ENCODE measurements around the gene GABRB1.

Gene GABRB1

GRCh38 chr4:47068986-47069385 lies 37.6 kb downstream of the GABRB1 start:
- Histone ChIP-seq H3K27me3 (replicated peaks; ENCODE audit: control insufficient read depth, insufficient read depth, low read length, poor library complexity, severe bottlenecking) (no peaks in the 10 kb centered on the region), H3K4me1 (ENCODE audit: control insufficient read depth, insufficient read depth, low read length, poor library complexity, severe bottlenecking) (no peaks in the 10 kb centered on the region), H3K36me3 (ENCODE audit: control insufficient read depth, insufficient read depth, low read length) (no peaks in the 10 kb centered on the region), H3K4me3 (ENCODE audit: insufficient read depth, low read depth, low read length, poor library complexity, severe bottlenecking) (no peak overlapping the region), H3K9me3 (ENCODE audit: control insufficient read depth, low read length) (no peaks in the 10 kb centered on the region), H3K27ac (ENCODE audit: insufficient read depth, low read length, poor library complexity, severe bottlenecking) (no peak overlapping the region)
- no peak for DNase-seq

DNA sequence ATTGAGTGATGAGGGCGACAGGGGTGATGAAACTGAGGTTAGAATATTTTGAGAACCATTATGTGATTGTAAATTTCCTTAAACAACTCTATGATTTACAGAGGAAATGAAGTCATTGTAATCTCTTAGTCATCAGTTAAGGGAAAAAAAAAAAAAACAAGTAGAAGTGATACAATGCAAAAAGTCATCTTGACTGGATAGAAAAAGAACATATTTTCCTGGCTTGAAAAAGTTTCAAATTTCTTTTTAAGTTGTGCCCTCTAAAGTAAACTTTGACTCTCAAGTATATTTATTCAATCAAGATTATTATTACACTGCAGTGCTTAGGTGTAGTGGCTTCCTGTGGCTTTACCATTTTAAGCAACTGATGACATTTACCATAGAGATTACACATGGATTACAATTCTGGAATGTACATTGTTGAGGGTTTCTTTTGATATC lies 40.6 kb downstream of the GABRB1 start:
- H3K27me3 ChIP-seq (replicated peaks; ENCODE audit: control insufficient read depth, insufficient read depth, low read length, poor library complexity, severe bottlenecking): no peaks in the 10 kb centered on the region
- no peak overlapping the region for H3K27ac ChIP-seq (ENCODE audit: insufficient read depth, low read length, poor library complexity, severe bottlenecking)
- no peak for DNase-seq

GRCh38 chr4:47073647-47074046 lies 42.3 kb downstream of the GABRB1 start:
- Histone ChIP-seq H3K4me1 (ENCODE audit: control insufficient read depth, insufficient read depth, low read length, poor library complexity, severe bottlenecking) (no peaks in the 10 kb centered on the region), H3K36me3 (ENCODE audit: control insufficient read depth, insufficient read depth, low read length) (no peaks in the 10 kb centered on the region)

More for the DNA sequence above, 40.6 kb downstream of the GABRB1 start:
- Histone ChIP-seq H3K36me3 (ENCODE audit: control insufficient read depth, insufficient read depth, low read length) (no peaks in the 10 kb centered on the region), H3K4me1 (ENCODE audit: control insufficient read depth, insufficient read depth, low read length, poor library complexity, severe bottlenecking) (no peaks in the 10 kb centered on the region), H3K9me3 (ENCODE audit: control insufficient read depth, low read length) (no peaks in the 10 kb centered on the region), H3K4me3 (ENCODE audit: insufficient read depth, low read depth, low read length, poor library complexity, severe bottlenecking) (no peak overlapping the region)

GRCh38 chr4:47074816-47075215 lies 43.4 kb downstream of the GABRB1 start:
- Histone ChIP-seq H3K27me3 (replicated peaks; ENCODE audit: control insufficient read depth, insufficient read depth, low read length, poor library complexity, severe bottlenecking) (no peaks in the 10 kb centered on the region), H3K9me3 (ENCODE audit: control insufficient read depth, low read length) (no peaks in the 10 kb centered on the region), H3K4me1 (ENCODE audit: control insufficient read depth, insufficient read depth, low read length, poor library complexity, severe bottlenecking) (no peaks in the 10 kb centered on the region), H3K4me3 (ENCODE audit: insufficient read depth, low read depth, low read length, poor library complexity, severe bottlenecking) (no peak overlapping the region), H3K36me3 (ENCODE audit: control insufficient read depth, insufficient read depth, low read length) (no peaks in the 10 kb centered on the region), H3K27ac (ENCODE audit: insufficient read depth, low read length, poor library complexity, severe bottlenecking) (no peak overlapping the region)
- no peak for DNase-seq

More at GRCh38 chr4:47073647-47074046, 42.3 kb downstream of the GABRB1 start:
- DNase-seq: no peak
- Histone ChIP-seq H3K9me3 (ENCODE audit: control insufficient read depth, low read length) (no peaks in the 10 kb centered on the region), H3K27ac (ENCODE audit: insufficient read depth, low read length, poor library complexity, severe bottlenecking) (no peak overlapping the region), H3K4me3 (ENCODE audit: insufficient read depth, low read depth, low read length, poor library complexity, severe bottlenecking) (no peak overlapping the region), H3K27me3 (replicated peaks; ENCODE audit: control insufficient read depth, insufficient read depth, low read length, poor library complexity, severe bottlenecking) (no peaks in the 10 kb centered on the region)

- Histone ChIP-seq H3K4me3 (ENCODE audit: insufficient read depth, low read depth, low read length, poor library complexity, severe bottlenecking) (no peak overlapping the region), H3K36me3 (ENCODE audit: control insufficient read depth, insufficient read depth, low read length) (no peaks in the 10 kb centered on the region), H3K4me1 (ENCODE audit: control insufficient read depth, insufficient read depth, low read length, poor library complexity, severe bottlenecking) (no peaks in the 10 kb centered on the region), H3K27me3 (replicated peaks; ENCODE audit: control insufficient read depth, insufficient read depth, low read length, poor library complexity, severe bottlenecking) (no peaks in the 10 kb centered on the region), H3K9me3 (ENCODE audit: control insufficient read depth, low read length) (no peaks in the 10 kb centered on the region), H3K27ac (ENCODE audit: insufficient read depth, low read length, poor library complexity, severe bottlenecking) (no peak overlapping the region)
- no peak for DNase-seq
Observed at GRCh38 chr4:47075262-47075661, 43.9 kb downstream of the GABRB1 start.

DNA sequence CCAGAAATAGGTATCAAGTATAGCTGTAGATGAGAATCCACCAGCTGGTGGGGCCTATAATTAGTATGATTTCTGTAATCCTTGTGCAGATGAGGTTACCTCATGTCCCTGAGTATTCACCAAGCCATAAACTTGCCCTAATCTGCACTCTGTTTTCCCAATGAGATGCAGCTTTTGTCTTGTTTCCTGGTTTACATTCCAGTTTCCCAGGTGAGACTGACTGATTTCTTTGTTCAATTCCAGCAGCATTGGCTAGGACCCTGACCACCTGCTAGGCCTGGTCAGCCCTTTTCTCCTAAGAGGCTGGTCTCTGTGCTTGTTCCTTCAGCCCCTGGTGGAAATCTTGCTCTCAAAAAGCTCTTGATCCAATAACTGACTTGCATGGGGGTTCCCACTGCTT lies 44.6 kb downstream of the GABRB1 start:
- Histone ChIP-seq H3K36me3 (ENCODE audit: control insufficient read depth, insufficient read depth, low read length) (no peaks in the 10 kb centered on the region), H3K27ac (ENCODE audit: insufficient read depth, low read length, poor library complexity, severe bottlenecking) (no peak overlapping the region), H3K4me3 (ENCODE audit: insufficient read depth, low read depth, low read length, poor library complexity, severe bottlenecking) (no peak overlapping the region), H3K9me3 (ENCODE audit: control insufficient read depth, low read length) (no peaks in the 10 kb centered on the region), H3K4me1 (ENCODE audit: control insufficient read depth, insufficient read depth, low read length, poor library complexity, severe bottlenecking) (no peaks in the 10 kb centered on the region), H3K27me3 (replicated peaks; ENCODE audit: control insufficient read depth, insufficient read depth, low read length, poor library complexity, severe bottlenecking) (no peaks in the 10 kb centered on the region)
- DNase-seq: no peak

GRCh38 chr4:47084111-47084510 lies 52.7 kb downstream of the GABRB1 start:
- no peak for DNase-seq
- no peak overlapping the region for H3K4me3 ChIP-seq (ENCODE audit: insufficient read depth, low read depth, low read length, poor library complexity, severe bottlenecking)
- H3K36me3 ChIP-seq (ENCODE audit: control insufficient read depth, insufficient read depth, low read length): no peaks in the 10 kb centered on the region
- no peaks in the 10 kb centered on the region for H3K4me1 ChIP-seq (ENCODE audit: control insufficient read depth, insufficient read depth, low read length, poor library complexity, severe bottlenecking)
- H3K27ac ChIP-seq (ENCODE audit: insufficient read depth, low read length, poor library complexity, severe bottlenecking): no peak overlapping the region
- H3K27me3 ChIP-seq (replicated peaks; ENCODE audit: control insufficient read depth, insufficient read depth, low read length, poor library complexity, severe bottlenecking): no peaks in the 10 kb centered on the region
- no peaks in the 10 kb centered on the region for H3K9me3 ChIP-seq (ENCODE audit: control insufficient read depth, low read length)

GRCh38 chr4:47084795-47085194 lies 53.4 kb downstream of the GABRB1 start:
- no peaks in the 10 kb centered on the region for H3K27me3 ChIP-seq (replicated peaks; ENCODE audit: control insufficient read depth, insufficient read depth, low read length, poor library complexity, severe bottlenecking)
- H3K4me3 ChIP-seq (ENCODE audit: insufficient read depth, low read depth, low read length, poor library complexity, severe bottlenecking): no peak overlapping the region
- no peak for DNase-seq
- H3K9me3 ChIP-seq (ENCODE audit: control insufficient read depth, low read length): no peaks in the 10 kb centered on the region
- H3K36me3 ChIP-seq (ENCODE audit: control insufficient read depth, insufficient read depth, low read length): no peaks in the 10 kb centered on the region
- no peak overlapping the region for H3K27ac ChIP-seq (ENCODE audit: insufficient read depth, low read length, poor library complexity, severe bottlenecking)
- no peaks in the 10 kb centered on the region for H3K4me1 ChIP-seq (ENCODE audit: control insufficient read depth, insufficient read depth, low read length, poor library complexity, severe bottlenecking)

GRCh38 chr4:47088298-47088697 lies 56.9 kb downstream of the GABRB1 start:
- Histone ChIP-seq H3K9me3 (ENCODE audit: control insufficient read depth, low read length) (no peaks in the 10 kb centered on the region), H3K27ac (ENCODE audit: insufficient read depth, low read length, poor library complexity, severe bottlenecking) (no peak overlapping the region), H3K36me3 (ENCODE audit: control insufficient read depth, insufficient read depth, low read length) (no peaks in the 10 kb centered on the region), H3K4me1 (ENCODE audit: control insufficient read depth, insufficient read depth, low read length, poor library complexity, severe bottlenecking) (no peaks in the 10 kb centered on the region), H3K27me3 (replicated peaks; ENCODE audit: control insufficient read depth, insufficient read depth, low read length, poor library complexity, severe bottlenecking) (no peaks in the 10 kb centered on the region), H3K4me3 (ENCODE audit: insufficient read depth, low read depth, low read length, poor library complexity, severe bottlenecking) (no peak overlapping the region)
- no peak for DNase-seq

GRCh38 chr4:47095884-47096283 lies 64.5 kb downstream of the GABRB1 start:
- Histone ChIP-seq H3K4me1 (ENCODE audit: control insufficient read depth, insufficient read depth, low read length, poor library complexity, severe bottlenecking) (no peaks in the 10 kb centered on the region), H3K4me3 (ENCODE audit: insufficient read depth, low read depth, low read length, poor library complexity, severe bottlenecking) (no peak overlapping the region), H3K27ac (ENCODE audit: insufficient read depth, low read length, poor library complexity, severe bottlenecking) (no peak overlapping the region), H3K9me3 (ENCODE audit: control insufficient read depth, low read length) (no peaks in the 10 kb centered on the region), H3K27me3 (replicated peaks; ENCODE audit: control insufficient read depth, insufficient read depth, low read length, poor library complexity, severe bottlenecking) (peaks cover 3% of the 10 kb centered on the region), H3K36me3 (ENCODE audit: control insufficient read depth, insufficient read depth, low read length) (no peaks in the 10 kb centered on the region)
- DNase-seq: no peak

- Histone ChIP-seq H3K9me3 (ENCODE audit: control insufficient read depth, low read length) (no peaks in the 10 kb centered on the region), H3K27ac (ENCODE audit: insufficient read depth, low read length, poor library complexity, severe bottlenecking) (no peak overlapping the region), H3K4me3 (ENCODE audit: insufficient read depth, low read depth, low read length, poor library complexity, severe bottlenecking) (no peak overlapping the region), H3K27me3 (replicated peaks; ENCODE audit: control insufficient read depth, insufficient read depth, low read length, poor library complexity, severe bottlenecking) (peaks cover 3% of the 10 kb centered on the region), H3K4me1 (ENCODE audit: control insufficient read depth, insufficient read depth, low read length, poor library complexity, severe bottlenecking) (no peaks in the 10 kb centered on the region), H3K36me3 (ENCODE audit: control insufficient read depth, insufficient read depth, low read length) (no peaks in the 10 kb centered on the region)
- DNase-seq: no peak
Observed at GRCh38 chr4:47101453-47101852, 70.1 kb downstream of the GABRB1 start.
